HCT116 (cell line): Measurements from ENCODE around the gene C5AR2. TPM values are rescaled to one million over a fixed set of nuclear protein-coding genes. Genes with fewer than 3 reads are reported as not detected.

ENCODE experiments used
- ATAC-seq: fragments of 200-7000 bp; cut with Tn5 transposase; 2 replicates; pipeline ENCODE4 v1.9.1; 2020; ENCODE audit warnings: mild to moderate bottlenecking, moderate library complexity
- BruUV-seq: library from RNA; stranded (reverse); fragments of 400-500 nt; replicated peaks from 2 replicates; lab custom pipeline; 2021; lab: Mats Ljungman, UMichigan
- CTCF ChIA-PET: fragments of 300-600 bp; sonication (Branson Sonifier 250); formaldehyde crosslinking; loops from one replicate; lab custom pipeline; 2021; ENCODE audit warnings: antibody characterized with exemption; lab: Charles Lee
- POLR2A ChIA-PET: fragments of 300-600, 350-600 bp; sonication (Branson Sonifier 250); formaldehyde crosslinking; loops from one replicate; lab custom pipeline; 2021; ENCODE audit warnings: antibody characterized with exemption; lab: Charles Lee
- RAD21 ChIA-PET, 2 experiments: fragments of 300-600 bp; sonication (Branson Sonifier 250); formaldehyde crosslinking; loops; one replicate each; lab custom pipeline; 2023; ENCODE audit warnings: low total read pairs in 2 of 2; ENCODE audit not compliant: uncharacterized antibody in 2 of 2, unreplicated experiment in 2 of 2, low non-redundant PET in 1 of 2; lab: Charles Lee
- DNase-seq: peaks from one replicate; pipeline ENCODE4 v3.0.0-alpha.2; 2010; ENCODE audit warnings: low read depth, low spot score
- H2AFZ ChIP-seq: fragments of 200-600 bp; shearing (Covaris generic), sonication (generic); 2 replicates; pipeline ENCODE4 v1.6.1; 2017; ENCODE audit warnings: low read depth, mixed run types, mixed read lengths, antibody characterized with exemption, low read length; ENCODE audit not compliant: poor library complexity, severe bottlenecking
- H3K27ac ChIP-seq: 2 replicates; pipeline ENCODE4 v1.5.1; 2012; ENCODE audit warnings: low read depth, low read length
- H3K27me3 ChIP-seq: fragments of 200-600 bp; sonication (generic); 2 replicates; pipeline ENCODE4 v1.6.1; 2016; ENCODE audit warnings: mixed run types, low read length, mixed read lengths; ENCODE audit not compliant: insufficient read depth
- H3K36me3 ChIP-seq, 2 experiments: fragments of 200-500 bp in 1 of 2; fragments of 200-600 bp in 1 of 2; sonication (Bioruptor generic) in 1 of 2; sonication (generic) in 1 of 2; 2 replicates each; pipeline versions ENCODE4 v1.5.1 to v1.6.1; 2014 to 2016; ENCODE audit warnings: low read length in 2 of 2, inconsistent platforms in 1 of 2, mixed read lengths in 1 of 2, mixed run types in 1 of 2; ENCODE audit not compliant: insufficient read depth in 2 of 2, control insufficient read depth in 1 of 2
- H3K4me1 ChIP-seq, 2 experiments: fragments of 200-600 bp in 1 of 2; sonication (generic) in 1 of 2; 2 replicates each; pipeline versions ENCODE4 v1.5.1 to v1.6.1; 2012 to 2017; ENCODE audit warnings: low read length in 2 of 2, inconsistent platforms in 1 of 2, mild to moderate bottlenecking in 1 of 2, mixed read lengths in 1 of 2, mixed run types in 1 of 2, moderate library complexity in 1 of 2; ENCODE audit not compliant: insufficient read depth in 2 of 2, control insufficient read depth in 1 of 2
- H3K4me2 ChIP-seq: fragments of 200-600 bp; sonication (generic); 2 replicates; pipeline ENCODE4 v1.6.1; 2017; ENCODE audit warnings: mixed run types, low read length, mixed read lengths
- H3K4me3 ChIP-seq, 2 experiments: fragments of 200-600 bp in 1 of 2; sonication (generic) in 1 of 2; replicated peaks in 1 of 2; 2 replicates each; pipeline ENCODE4 v1.5.1; 2011 to 2016; ENCODE audit warnings: low read length in 2 of 2, control low read depth in 1 of 2, low read depth in 1 of 2, mild to moderate bottlenecking in 1 of 2, mixed read lengths in 1 of 2, mixed run types in 1 of 2
- H3K79me2 ChIP-seq: fragments of 200-600 bp; sonication (generic); 2 replicates; pipeline ENCODE4 v1.6.1; 2017; ENCODE audit warnings: mild to moderate bottlenecking, mixed run types, low read length, moderate library complexity, mixed read lengths; ENCODE audit not compliant: insufficient read depth
- H3K9ac ChIP-seq: fragments of 200-600 bp; sonication (generic); 2 replicates; pipeline ENCODE4 v1.6.1; 2016; ENCODE audit warnings: low read length, mixed read lengths
- H3K9me2 ChIP-seq: fragments of 200-600 bp; sonication (generic), shearing (Covaris generic); 2 replicates; pipeline ENCODE4 v1.6.1; 2017; ENCODE audit warnings: mixed run types, mild to moderate bottlenecking, moderate library complexity; ENCODE audit not compliant: insufficient read depth
- H3K9me3 ChIP-seq, 2 experiments: fragments of 200-500 bp in 1 of 2; fragments of 200-600 bp in 1 of 2; sonication (Bioruptor generic) in 1 of 2; sonication (generic) in 1 of 2; 2 replicates each; pipeline ENCODE4 v1.6.1; 2014 to 2017; ENCODE audit warnings: low read length in 2 of 2, mixed read lengths in 2 of 2, inconsistent platforms in 1 of 2, low read depth in 1 of 2, mild to moderate bottlenecking in 1 of 2, mixed run types in 1 of 2, moderate library complexity in 1 of 2; ENCODE audit not compliant: control insufficient read depth in 1 of 2, insufficient read depth in 1 of 2
- H4K20me1 ChIP-seq: fragments of 200-600 bp; sonication (generic), shearing (Covaris generic); 2 replicates; pipeline ENCODE4 v1.6.1; 2017; ENCODE audit warnings: mixed run types, mild to moderate bottlenecking, moderate library complexity; ENCODE audit not compliant: insufficient read depth
- CBX3 ChIP-seq: IDR thresholded peaks from 2 replicates; pipeline ENCODE4 v1.6.1; 2012; ENCODE audit warnings: low read depth
- CEBPB ChIP-seq: IDR thresholded peaks from 2 replicates; pipeline ENCODE4 v1.6.1; 2012; ENCODE audit warnings: low read depth
- EGR1 ChIP-seq: IDR thresholded peaks from 2 replicates; pipeline ENCODE4 v1.6.1; 2012; ENCODE audit warnings: low read depth
- EZH2phosphoT487 ChIP-seq: fragments of 200-600 bp; IDR thresholded peaks from 2 replicates; pipeline ENCODE4 v1.6.1; 2018; ENCODE audit warnings: antibody characterized with exemption, borderline replicate concordance
- JUND ChIP-seq: IDR thresholded peaks from 2 replicates; pipeline ENCODE4 v1.6.1; 2012
- POLR2AphosphoS5 ChIP-seq: IDR thresholded peaks from 2 replicates; pipeline ENCODE4 v1.6.1; 2011; ENCODE audit warnings: mild to moderate bottlenecking, low read depth, low read length, moderate library complexity
- YY1 ChIP-seq: IDR thresholded peaks from 2 replicates; pipeline ENCODE4 v1.6.1; 2011; ENCODE audit warnings: low read length, low read depth, moderate library complexity, mild to moderate bottlenecking; ENCODE audit not compliant: insufficient replicate concordance; ENCODE audit errors: extremely low read depth
- ZNF274 ChIP-seq: fragments of 200-500 bp; sonication (Bioruptor generic); IDR thresholded peaks from 2 replicates; pipeline ENCODE4 v1.6.1; 2014; ENCODE audit warnings: mild to moderate bottlenecking, low read depth, low read length, inconsistent platforms
- intact Hi-C: fragments of 100-400 bp; cut with micrococcal nuclease; formaldehyde crosslinking; loops from 2 replicates; pipeline ENCODE4 v1.10.0; 2022
- total RNA-seq: library from RNA; stranded (reverse); gene quantifications from one replicate; pipeline ENCODE4 v1.2.1, GENCODE V29; 2021; ENCODE audit not compliant: unreplicated experiment
- TF ChIP-seq, protein P1 (sequence below): IDR thresholded peaks from 2 replicates; pipeline ENCODE4 v1.6.1; 2012
- TF ChIP-seq, protein P2 (sequence below): IDR thresholded peaks from 2 replicates; pipeline ENCODE4 v1.6.1; 2012
- TF ChIP-seq, protein P3 (sequence below): IDR thresholded peaks from 2 replicates; pipeline ENCODE4 v1.6.1; 2012; ENCODE audit warnings: low read depth

Gene C5AR2
- total RNA-seq, 1 experiment from 2014 or later: 0.12 TPM

- RAD21 ChIA-PET: no interaction called here
- no peak overlapping the region for H3K9ac ChIP-seq
- no peak for DNase-seq
- no peak overlapping the region for H3K4me2 ChIP-seq
- H3K27me3 ChIP-seq: no peaks in the 10 kb centered on the region
- TF ChIP-seq CBX3 (no peak), EGR1 (no peak), POLR2AphosphoS5 (no peak), JUND (no peak), EZH2phosphoT487 (no peak), YY1 (no peak), CEBPB (no peak), ZNF274 (no peak)
- TF ChIP-seq, protein P1, sequence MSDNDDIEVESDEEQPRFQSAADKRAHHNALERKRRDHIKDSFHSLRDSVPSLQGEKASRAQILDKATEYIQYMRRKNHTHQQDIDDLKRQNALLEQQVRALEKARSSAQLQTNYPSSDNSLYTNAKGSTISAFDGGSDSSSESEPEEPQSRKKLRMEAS: no peak
- TF ChIP-seq, protein P2, sequence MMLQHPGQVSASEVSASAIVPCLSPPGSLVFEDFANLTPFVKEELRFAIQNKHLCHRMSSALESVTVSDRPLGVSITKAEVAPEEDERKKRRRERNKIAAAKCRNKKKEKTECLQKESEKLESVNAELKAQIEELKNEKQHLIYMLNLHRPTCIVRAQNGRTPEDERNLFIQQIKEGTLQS: no peak
- TF ChIP-seq, protein P3, sequence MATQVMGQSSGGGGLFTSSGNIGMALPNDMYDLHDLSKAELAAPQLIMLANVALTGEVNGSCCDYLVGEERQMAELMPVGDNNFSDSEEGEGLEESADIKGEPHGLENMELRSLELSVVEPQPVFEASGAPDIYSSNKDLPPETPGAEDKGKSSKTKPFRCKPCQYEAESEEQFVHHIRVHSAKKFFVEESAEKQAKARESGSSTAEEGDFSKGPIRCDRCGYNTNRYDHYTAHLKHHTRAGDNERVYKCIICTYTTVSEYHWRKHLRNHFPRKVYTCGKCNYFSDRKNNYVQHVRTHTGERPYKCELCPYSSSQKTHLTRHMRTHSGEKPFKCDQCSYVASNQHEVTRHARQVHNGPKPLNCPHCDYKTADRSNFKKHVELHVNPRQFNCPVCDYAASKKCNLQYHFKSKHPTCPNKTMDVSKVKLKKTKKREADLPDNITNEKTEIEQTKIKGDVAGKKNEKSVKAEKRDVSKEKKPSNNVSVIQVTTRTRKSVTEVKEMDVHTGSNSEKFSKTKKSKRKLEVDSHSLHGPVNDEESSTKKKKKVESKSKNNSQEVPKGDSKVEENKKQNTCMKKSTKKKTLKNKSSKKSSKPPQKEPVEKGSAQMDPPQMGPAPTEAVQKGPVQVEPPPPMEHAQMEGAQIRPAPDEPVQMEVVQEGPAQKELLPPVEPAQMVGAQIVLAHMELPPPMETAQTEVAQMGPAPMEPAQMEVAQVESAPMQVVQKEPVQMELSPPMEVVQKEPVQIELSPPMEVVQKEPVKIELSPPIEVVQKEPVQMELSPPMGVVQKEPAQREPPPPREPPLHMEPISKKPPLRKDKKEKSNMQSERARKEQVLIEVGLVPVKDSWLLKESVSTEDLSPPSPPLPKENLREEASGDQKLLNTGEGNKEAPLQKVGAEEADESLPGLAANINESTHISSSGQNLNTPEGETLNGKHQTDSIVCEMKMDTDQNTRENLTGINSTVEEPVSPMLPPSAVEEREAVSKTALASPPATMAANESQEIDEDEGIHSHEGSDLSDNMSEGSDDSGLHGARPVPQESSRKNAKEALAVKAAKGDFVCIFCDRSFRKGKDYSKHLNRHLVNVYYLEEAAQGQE: no peak
- no peak overlapping the region for H3K27ac ChIP-seq
- no peaks in the 10 kb centered on the region for H3K9me2 ChIP-seq
- H3K9me3 ChIP-seq: no peaks in the 10 kb centered on the region
- H3K79me2 ChIP-seq: no peaks in the 10 kb centered on the region
- no peak overlapping the region for H2AFZ ChIP-seq
- H3K4me1 ChIP-seq: no peaks in the 10 kb centered on the region
- intact Hi-C loops: no loop called here
- no peak for ATAC-seq
- CTCF ChIA-PET: no interaction called here
- POLR2A ChIA-PET: no interaction called here
- H4K20me1 ChIP-seq: no peaks in the 10 kb centered on the region
- H3K36me3 ChIP-seq: peaks cover 19 to 52% of the 10 kb centered on the region in 2 experiments; a peak in 3 of 4 replicates
- BruUV-seq: no TSS peak
- H3K4me3 ChIP-seq: no peak overlapping the region
These were observed 43.1 kb downstream of the C5AR2 start for GRCh38 chr19:47374876-47375693.
